H1 (cell line): ENCODE measurements around the gene MACROD2. TPM values are rescaled to one million over a fixed set of nuclear protein-coding genes. Genes with fewer than 3 reads are reported as not detected.

Source experiments
- CTCF ChIA-PET: fragments of 300-600 bp; sonication (Branson Sonifier 250); formaldehyde crosslinking; loops from one replicate; lab custom pipeline; 2021; ENCODE audit not compliant: partially characterized antibody; lab: Charles Lee
- POLR2A ChIA-PET: fragments of 300-600 bp; sonication (Branson Sonifier 250); formaldehyde crosslinking; loops from one replicate; lab custom pipeline; 2021; ENCODE audit warnings: inconsistent platforms; ENCODE audit not compliant: partially characterized antibody; lab: Charles Lee
- DNase-seq, 2 experiments: peaks; one replicate each; pipeline versions ENCODE4 v3.0.0 to v3.0.0-alpha.2; 2010 to 2022; ENCODE audit warnings: low spot score in 2 of 2, low read depth in 1 of 2, mixed read lengths in 1 of 2
- FAIRE-seq: peaks from 2 replicates; lab custom pipeline; 2011; peaks lifted over from hg19 to GRCh38; lab: Jason Lieb, UNC
- H2AFZ ChIP-seq: 2 replicates; pipeline ENCODE4 v1.8.1; 2012; ENCODE audit warnings: low read length, inconsistent platforms
- H2AK5ac ChIP-seq: 2 replicates; pipeline ENCODE4 v1.6.1; 2013; ENCODE audit warnings: low read depth, low read length
- H2BK120ac ChIP-seq: replicated peaks from 2 replicates; pipeline ENCODE3; 2013; ENCODE audit warnings: low read depth, low read length, inconsistent platforms
- H2BK12ac ChIP-seq: 2 replicates; pipeline ENCODE4 v1.6.1; 2013; ENCODE audit warnings: low read depth, low read length
- H2BK15ac ChIP-seq: 2 replicates; pipeline ENCODE4 v1.6.1; 2013; ENCODE audit warnings: low read length
- H2BK20ac ChIP-seq: 2 replicates; pipeline ENCODE4 v1.6.1; 2013; ENCODE audit warnings: low read length
- H2BK5ac ChIP-seq: 2 replicates; pipeline ENCODE4 v1.6.1; 2013; ENCODE audit warnings: low read depth, low read length
- H3K14ac ChIP-seq: 2 replicates; pipeline ENCODE4 v1.6.1; 2013; ENCODE audit warnings: inconsistent platforms; ENCODE audit not compliant: insufficient read length
- H3K18ac ChIP-seq: 2 replicates; pipeline ENCODE4 v1.6.1; 2013; ENCODE audit warnings: low read length; ENCODE audit errors: extremely low read depth
- H3K23ac ChIP-seq: 2 replicates; pipeline ENCODE4 v1.6.1; 2013; ENCODE audit warnings: inconsistent platforms; ENCODE audit not compliant: insufficient read length
- H3K23me2 ChIP-seq: 2 replicates; pipeline ENCODE4 v1.6.1; 2013; ENCODE audit warnings: low read depth, low read length
- H3K27ac ChIP-seq: 2 replicates; pipeline ENCODE4 v1.6.1; 2011; ENCODE audit warnings: low read depth, low read length, inconsistent platforms
- H3K27me3 ChIP-seq, 4 experiments: replicated peaks in 1 of 4; 1 replicate in 1 of 4; 2 replicates in 3 of 4; pipeline versions ENCODE4 v1.6.1 to v1.8.1; 2011 to 2013; ENCODE audit warnings: low read length in 3 of 4, mild to moderate bottlenecking in 3 of 4, inconsistent platforms in 2 of 4, mixed read lengths in 2 of 4, moderate library complexity in 1 of 4; ENCODE audit not compliant: control insufficient read depth in 3 of 4, insufficient read depth in 3 of 4; ENCODE audit errors: extremely low read depth in 1 of 4
- H3K36me3 ChIP-seq, 4 experiments: 2 replicates each; pipeline versions ENCODE4 v1.6.1 to v1.8.1; 2011 to 2013; ENCODE audit warnings: mild to moderate bottlenecking in 4 of 4, low read length in 3 of 4, moderate library complexity in 2 of 4, control low read depth in 1 of 4, inconsistent platforms in 1 of 4; ENCODE audit not compliant: insufficient read depth in 4 of 4, control insufficient read depth in 2 of 4
- H3K4ac ChIP-seq: replicated peaks from 2 replicates; pipeline ENCODE3; 2013; ENCODE audit warnings: low read length, low read depth, mixed read lengths, inconsistent platforms; ENCODE audit not compliant: insufficient read length
- H3K4me1 ChIP-seq, 4 experiments: replicated peaks in 1 of 4; 1 replicate in 1 of 4; 2 replicates in 3 of 4; pipeline versions ENCODE4 v1.6.1 to v1.8.1; 2011 to 2013; ENCODE audit warnings: low read length in 3 of 4, inconsistent platforms in 2 of 4, mixed read lengths in 1 of 4; ENCODE audit not compliant: insufficient read depth in 4 of 4, control insufficient read depth in 3 of 4
- H3K4me2 ChIP-seq, 2 experiments: 2 replicates each; pipeline versions ENCODE4 v1.6.1 to v1.8.1; 2011 to 2013; ENCODE audit warnings: low read depth in 2 of 2, low read length in 2 of 2, control low read depth in 1 of 2, inconsistent platforms in 1 of 2, mild to moderate bottlenecking in 1 of 2; ENCODE audit not compliant: insufficient read depth in 1 of 2
- H3K4me3 ChIP-seq, 4 experiments: fragments of 200-600, 300-600 bp in 1 of 4; sonication (generic), shearing (Covaris generic), sonication (Bioruptor Twin) in 1 of 4; 2 replicates each; pipeline versions ENCODE4 v1.5.1 to v1.8.1; 2011 to 2016; ENCODE audit warnings: low read length in 4 of 4, low read depth in 3 of 4, control low read depth in 2 of 4, inconsistent platforms in 2 of 4, mild to moderate bottlenecking in 2 of 4, mixed read lengths in 1 of 4, moderate library complexity in 1 of 4; ENCODE audit not compliant: insufficient read depth in 2 of 4; ENCODE audit errors: extremely low read depth in 1 of 4
- H3K56ac ChIP-seq: replicated peaks from 2 replicates; pipeline ENCODE3; 2013; ENCODE audit warnings: low read depth, mild to moderate bottlenecking, mixed read lengths, low read length, inconsistent platforms; ENCODE audit not compliant: insufficient read length
- H3K79me1 ChIP-seq: 2 replicates; pipeline ENCODE4 v1.6.1; 2013; ENCODE audit warnings: low read depth, low read length, control low read depth
- H3K79me2 ChIP-seq, 2 experiments: 2 replicates each; pipeline versions ENCODE4 v1.6.1 to v1.8.1; 2012 to 2013; ENCODE audit warnings: low read length in 2 of 2, mild to moderate bottlenecking in 2 of 2, inconsistent platforms in 1 of 2; ENCODE audit not compliant: insufficient read depth in 2 of 2, control insufficient read depth in 1 of 2
- H3K9ac ChIP-seq, 4 experiments: replicated peaks in 1 of 4; 1 replicate in 1 of 4; 2 replicates in 3 of 4; pipeline versions ENCODE4 v1.6.1 to v1.8.1; 2011 to 2013; ENCODE audit warnings: low read depth in 3 of 4, low read length in 3 of 4, control low read depth in 2 of 4, mild to moderate bottlenecking in 2 of 4, moderate library complexity in 2 of 4, inconsistent platforms in 1 of 4; ENCODE audit errors: extremely low read depth in 1 of 4
- H3K9me3 ChIP-seq, 2 experiments: 2 replicates each; pipeline versions ENCODE4 v1.6.1 to v1.8.1; 2012 to 2013; ENCODE audit warnings: mild to moderate bottlenecking in 2 of 2, moderate library complexity in 2 of 2, control low read depth in 1 of 2, inconsistent platforms in 1 of 2, low read depth in 1 of 2, low read length in 1 of 2, mixed read lengths in 1 of 2; ENCODE audit not compliant: insufficient read depth in 2 of 2
- H4K20me1 ChIP-seq, 2 experiments: replicated peaks in 1 of 2; 2 replicates each; pipeline versions ENCODE3 to v1.8.1; 2011 to 2013; ENCODE audit warnings: inconsistent platforms in 2 of 2, low read length in 2 of 2, mild to moderate bottlenecking in 1 of 2; ENCODE audit not compliant: insufficient read depth in 2 of 2, control insufficient read depth in 1 of 2
- H4K5ac ChIP-seq: 2 replicates; pipeline ENCODE4 v1.6.1; 2013; ENCODE audit warnings: low read length, low read depth, mixed read lengths, inconsistent platforms; ENCODE audit not compliant: insufficient read length
- H4K8ac ChIP-seq: 2 replicates; pipeline ENCODE4 v1.8.0; 2013; ENCODE audit warnings: mild to moderate bottlenecking, moderate library complexity, low read length, inconsistent platforms; ENCODE audit not compliant: insufficient read depth; ENCODE audit errors: extremely low read depth
- H4K91ac ChIP-seq: replicated peaks from 2 replicates; pipeline ENCODE3; 2013; ENCODE audit warnings: low read length, mixed read lengths, inconsistent platforms; ENCODE audit not compliant: insufficient read length
- CEBPB ChIP-seq: IDR thresholded peaks from 2 replicates; pipeline ENCODE4 v1.6.1; 2012; ENCODE audit warnings: low read depth, low read length
- CREB1 ChIP-seq: IDR thresholded peaks from 2 replicates; pipeline ENCODE4 v1.6.1; 2012; ENCODE audit warnings: inconsistent platforms
- SP4 ChIP-seq: IDR thresholded peaks from 2 replicates; pipeline ENCODE4 v1.6.1; 2012; ENCODE audit warnings: low read length, inconsistent platforms
- WGBS, 2 experiments: shearing (Covaris generic) in 1 of 2; methylation state at CpG; one replicate each; pipeline versions ENCODE4 v1.1.6 to v1.1.7; 2013 to 2015; ENCODE audit warnings: low lambda C conversion rate in 2 of 2, mixed read lengths in 2 of 2, inconsistent platforms in 1 of 2, low coverage in 1 of 2, missing lambda C conversion rate in 1 of 2; ENCODE audit not compliant: insufficient replicate concordance in 2 of 2, insufficient coverage in 1 of 2, insufficient read length in 1 of 2; ENCODE audit errors: extremely low coverage in 1 of 2, missing lambda C conversion rate in 1 of 2; 5-methylcytosine and 5-hydroxymethylcytosine counted together
- polyA plus RNA-seq, 7 experiments: library from polyadenylated mRNA; depleted of rRNA in 3 of 7; stranded (reverse) in 5 of 7; unstranded in 2 of 7; fragments of >200 nt in 5 of 7; fragments of 200-250 nt in 2 of 7; gene quantifications; 1 replicate in 5 of 7; 2 replicates in 1 of 7; 4 replicates in 1 of 7; pipeline versions ENCODE4 v1.2.1 to v1.2.3, GENCODE V29; 2011 to 2013; ENCODE audit warnings: missing spikeins in 2 of 7, mixed read lengths in 2 of 7
- total RNA-seq: library from RNA; stranded (reverse); fragmentation: NEBNext Ultra II Directional; extraction: Animal tissue kit (Norgen Biotek cat#: 25700); gene quantifications from 2 replicates; pipeline ENCODE4 v1.2.1, GENCODE V29; 2021

The MACROD2 gene
- total and polyA plus RNA-seq, 2 of the 8 experiments (the other 6 are each of a cell fraction or from before 2014, with no cell fraction given), result 0.70 to 3.9 TPM

DNA sequence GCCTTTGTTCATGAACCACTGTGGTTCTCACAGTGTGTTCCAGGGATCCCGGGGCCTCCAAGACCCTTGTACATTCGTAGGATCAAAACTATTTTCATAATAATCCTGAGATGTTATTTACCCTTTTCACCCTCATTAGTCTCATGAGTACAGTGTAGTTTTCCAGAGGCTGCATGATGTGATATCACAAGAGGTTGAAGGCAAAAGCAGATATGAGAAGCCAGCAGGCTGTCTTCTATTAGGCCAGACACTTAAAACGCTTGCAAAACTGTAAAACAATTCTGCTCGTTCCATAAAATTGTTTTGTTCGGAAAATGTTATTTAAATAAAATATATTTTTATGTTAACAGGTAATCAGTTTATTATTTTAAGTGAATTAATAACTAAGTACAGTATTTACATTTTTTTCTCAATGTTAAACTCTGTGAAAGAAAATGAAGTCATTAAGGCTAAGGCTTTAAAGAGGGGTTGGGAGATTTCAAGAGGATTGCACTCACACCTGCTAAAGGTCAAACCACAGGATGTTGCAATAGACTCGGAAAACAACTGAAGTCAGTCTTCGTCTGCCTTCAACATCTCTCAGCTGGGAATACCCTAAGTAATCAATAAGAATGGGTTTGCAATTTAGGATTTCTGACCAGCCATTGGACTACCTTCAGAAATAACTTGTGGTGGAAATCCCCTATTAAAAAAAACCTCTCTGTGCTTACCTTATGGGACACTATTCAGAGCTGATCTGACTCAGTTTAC is 2103.7 kb downstream of the MACROD2 start:
- FAIRE-seq (no peak), DNase-seq (no peak)
- Histone ChIP-seq H3K18ac (no peak overlapping the region), H3K79me2 (no peaks in the 10 kb centered on the region), H2BK20ac (no peak overlapping the region), H3K4me1 (no peaks in the 10 kb centered on the region), H3K4me2 (no peak overlapping the region), H4K20me1 (no peaks in the 10 kb centered on the region), H3K9me3 (no peaks in the 10 kb centered on the region), H4K5ac (no peak overlapping the region), H3K4ac (no peak overlapping the region), H2BK12ac (no peak overlapping the region), H2BK15ac (no peak overlapping the region), H3K27ac (no peak overlapping the region), H3K23me2 (no peaks in the 10 kb centered on the region), H3K9ac (no peak overlapping the region), H3K56ac (no peak overlapping the region), H4K91ac (no peak overlapping the region), H2AFZ (no peak overlapping the region), H3K27me3 (no peaks in the 10 kb centered on the region), H3K14ac (no peak overlapping the region), H3K79me1 (no peaks in the 10 kb centered on the region), H3K36me3 (no peaks in the 10 kb centered on the region; a peak in 1 of 8 replicates), H4K8ac (no peak overlapping the region), H3K4me3 (no peak overlapping the region), H2AK5ac (no peak overlapping the region), H2BK5ac (no peak overlapping the region), H3K23ac (no peak overlapping the region), H2BK120ac (no peak overlapping the region)
- ChIA-PET POLR2A (no interaction called here), CTCF (interaction anchor here (0.9 kb wide), 1 partner anchor 9 kb away, joined by 4 read pairs; no protein-coding TSS in a partner anchor)
- TF ChIP-seq CREB1, result no peak
- TF ChIP-seq CEBPB, result peak; percentile 55; the same call in 1 of the 2 replicates
- TF ChIP-seq SP4, result no peak
- 74% methylated on average over 7 of the region's 7 CpGs; no CpG with 5 or more reads in 1 of the 2 experiments for WGBS, 2 experiments
